CD4-positive, alpha-beta T cell treated with Interferon gamma for 1 hour (primary cell): Measurements from ENCODE around the gene RELN.

Experiments used
- DNase-seq: peaks from one replicate; pipeline ENCODE4 v3.0.0-alpha.2; 2020

RELN gene

DNA sequence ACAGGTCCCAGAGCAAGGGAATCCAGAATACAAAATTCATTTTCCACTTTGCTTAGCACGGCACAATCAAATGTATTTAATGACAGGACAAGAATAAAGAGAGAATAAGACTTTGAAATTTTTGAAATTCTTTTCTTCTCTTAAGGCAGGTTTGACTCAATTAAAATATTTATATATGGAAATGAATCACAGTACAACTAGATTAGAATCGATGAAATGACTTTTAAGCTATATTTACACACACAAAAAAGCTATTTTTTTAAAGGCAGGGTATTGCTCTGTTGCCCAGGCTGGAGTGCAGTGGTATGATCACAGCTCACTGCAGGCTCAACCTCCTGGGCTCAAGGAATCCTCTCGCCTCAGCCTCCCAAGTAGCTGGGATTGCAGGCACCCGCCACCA lies 278.0 kb downstream of the RELN start:
- DNase-seq, result no peak

DNA sequence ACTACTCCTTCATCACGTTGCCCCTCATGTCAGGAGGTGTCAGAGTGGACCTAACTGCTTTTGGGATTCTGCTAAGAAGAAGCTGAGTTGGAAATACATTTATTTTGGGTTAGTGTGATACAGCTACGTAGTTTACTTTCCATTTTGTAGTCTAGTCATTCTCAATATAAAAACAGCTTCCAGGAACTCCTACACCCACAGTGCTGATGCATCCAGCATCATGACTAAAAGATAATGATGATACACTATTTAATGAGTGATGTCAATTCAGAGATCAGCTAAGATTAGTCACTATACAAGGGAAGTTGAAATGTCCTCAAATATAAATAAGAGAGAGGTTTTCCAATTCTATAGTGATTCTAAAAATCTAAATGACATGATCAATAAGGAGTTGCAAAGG lies 279.2 kb downstream of the RELN start:
- no peak for DNase-seq

DNA sequence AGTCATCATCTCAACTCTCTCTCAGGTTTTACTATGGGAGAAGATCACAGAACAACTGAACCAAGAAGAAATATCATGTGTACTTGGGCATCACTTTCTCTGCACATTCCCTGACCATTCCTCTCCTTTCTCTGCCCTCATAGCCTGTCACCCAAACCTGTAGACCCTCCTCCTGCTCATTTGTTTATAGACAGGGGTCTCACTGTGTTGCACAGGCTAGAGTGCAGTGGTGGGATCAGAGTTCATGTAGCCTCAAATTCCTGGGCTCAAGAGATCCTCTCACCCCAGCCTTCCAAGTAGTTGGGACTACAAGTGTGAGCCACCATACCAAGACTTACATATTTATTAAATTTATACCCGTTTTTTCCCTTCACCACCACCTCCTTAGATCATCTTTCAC lies 282.7 kb downstream of the RELN start:
- DNase-seq, result no peak

DNA sequence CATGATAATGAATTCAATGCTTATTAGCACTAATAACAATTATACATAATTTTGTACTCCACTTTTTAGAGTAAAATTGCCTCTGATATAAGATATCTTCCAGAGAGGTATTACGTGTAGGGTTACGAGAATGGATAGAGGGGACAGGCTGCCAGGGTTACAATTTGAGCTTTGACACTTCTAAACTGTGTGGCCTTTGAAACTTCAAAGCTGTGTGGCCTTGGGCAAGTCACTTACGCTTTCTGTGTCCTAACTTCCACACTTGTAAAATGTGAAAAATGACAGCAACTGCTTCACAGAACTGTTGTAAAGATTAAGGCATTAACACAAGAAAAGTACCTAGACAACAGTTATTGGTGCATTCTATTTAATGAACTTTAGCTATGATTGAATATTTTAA lies 283.9 kb downstream of the RELN start:
- DNase-seq, result no peak

DNA sequence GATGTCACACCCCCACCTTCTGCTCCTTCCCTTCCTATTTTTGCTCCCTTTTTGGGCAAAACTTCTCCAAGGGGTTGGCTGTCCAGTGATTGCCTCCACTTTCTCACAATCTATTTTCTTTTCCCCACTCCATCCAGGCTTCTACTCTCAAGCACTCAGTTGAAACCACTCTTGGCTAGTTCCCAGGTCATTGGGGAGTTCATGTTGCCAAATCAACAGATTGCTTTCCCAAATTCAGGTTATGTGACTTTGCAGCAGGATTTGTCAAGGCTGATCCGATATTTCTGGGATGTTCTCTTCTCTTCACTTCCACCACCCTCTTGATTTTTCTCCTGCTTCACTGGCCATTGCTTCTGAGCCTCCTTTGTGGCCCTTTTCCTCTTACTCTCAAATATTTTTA lies 284.8 kb downstream of the RELN start:
- no peak for DNase-seq

DNA sequence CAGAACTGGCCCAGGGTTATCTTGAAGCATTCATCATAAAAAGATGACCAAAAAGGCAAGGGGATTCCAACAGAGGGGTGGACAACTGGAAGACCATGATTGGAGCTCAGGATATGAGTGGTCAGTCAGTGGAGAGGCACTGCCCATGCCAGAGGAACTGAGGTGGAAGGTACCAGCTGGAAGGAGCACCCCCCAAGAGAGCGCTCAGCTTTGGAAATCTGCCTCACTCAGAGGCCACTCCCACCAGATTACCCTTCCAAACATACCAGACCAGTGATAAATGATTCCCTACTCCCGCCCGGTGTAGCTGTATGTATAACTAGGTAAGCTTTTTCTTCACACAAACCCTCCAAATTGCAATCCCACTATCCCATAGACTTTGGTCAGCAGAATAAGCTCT lies 286.5 kb downstream of the RELN start:
- DNase-seq, result no peak

DNA sequence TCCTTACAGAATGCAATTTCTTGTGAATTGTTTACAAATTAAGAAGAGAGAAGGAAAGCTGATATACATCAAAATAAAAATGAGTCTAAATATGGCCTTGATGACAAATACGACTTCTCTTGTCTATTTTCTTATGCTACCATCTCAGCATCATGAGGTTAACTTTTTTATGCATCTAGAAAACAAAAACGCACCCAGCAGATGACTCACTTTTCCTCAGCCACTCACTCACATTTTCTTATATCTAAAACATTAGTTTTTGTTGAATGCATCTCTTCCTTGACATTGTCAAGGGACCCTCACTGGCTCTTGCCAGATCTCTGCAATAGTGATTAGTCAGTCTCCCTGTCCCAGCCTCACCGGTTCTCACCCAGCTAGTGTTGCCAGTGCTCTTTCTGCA lies 287.0 kb downstream of the RELN start:
- DNase-seq, result no peak

DNA sequence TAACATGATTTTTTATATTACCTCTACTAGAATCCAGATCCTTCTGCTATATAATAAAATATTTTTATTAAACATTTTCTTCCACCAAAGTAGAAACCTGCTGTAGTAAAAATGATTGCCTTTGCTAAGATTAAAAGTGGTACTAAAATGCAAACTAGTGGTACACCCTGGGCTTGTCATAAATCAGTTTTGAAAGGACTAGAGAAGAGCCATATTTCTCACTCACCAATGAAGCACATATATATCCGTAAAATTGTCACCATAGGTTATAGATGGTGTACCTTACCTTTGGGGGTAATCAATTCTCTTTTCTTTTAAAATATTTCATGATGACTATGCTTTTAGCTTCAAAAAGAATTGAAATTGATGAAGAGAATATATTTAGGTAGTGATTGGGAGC lies 290.4 kb downstream of the RELN start:
- DNase-seq, result no peak

DNA sequence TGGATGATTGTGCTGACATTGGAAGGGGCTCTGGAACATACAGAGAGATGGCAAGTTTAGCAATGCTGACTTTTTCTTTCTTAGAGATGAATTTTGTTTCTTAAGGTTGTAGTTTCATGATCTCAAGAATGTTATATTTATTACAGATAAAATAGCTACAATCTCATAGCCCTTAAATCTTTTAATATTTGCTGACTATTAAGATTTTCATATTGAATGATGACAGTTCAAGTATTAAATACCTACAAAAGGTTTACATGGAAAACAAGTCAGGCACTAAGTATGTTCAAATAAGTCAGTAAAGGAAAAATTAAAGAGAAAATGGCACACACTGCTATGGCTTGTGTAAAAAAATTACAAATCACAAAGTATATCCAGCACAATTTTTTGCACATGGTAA lies 291.4 kb downstream of the RELN start:
- no peak for DNase-seq

DNA sequence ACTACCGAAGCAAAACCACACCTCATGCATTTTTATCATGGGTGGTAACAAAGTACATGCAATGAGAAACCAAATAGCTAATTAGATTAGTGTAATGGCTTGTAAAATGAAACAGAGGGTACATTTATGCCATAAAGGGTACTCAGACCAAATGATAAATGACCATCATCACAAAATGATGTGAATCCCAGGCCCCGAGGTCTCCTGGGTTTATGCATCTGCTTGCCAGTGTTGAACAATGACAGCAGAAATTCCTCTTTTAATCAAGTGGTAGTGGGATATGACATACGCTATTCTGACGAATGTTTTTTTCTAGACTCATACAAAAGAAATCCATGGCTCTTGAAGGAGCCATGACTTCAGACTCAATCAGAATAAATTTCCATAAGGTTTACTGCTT lies 293.9 kb downstream of the RELN start:
- no peak for DNase-seq

DNA sequence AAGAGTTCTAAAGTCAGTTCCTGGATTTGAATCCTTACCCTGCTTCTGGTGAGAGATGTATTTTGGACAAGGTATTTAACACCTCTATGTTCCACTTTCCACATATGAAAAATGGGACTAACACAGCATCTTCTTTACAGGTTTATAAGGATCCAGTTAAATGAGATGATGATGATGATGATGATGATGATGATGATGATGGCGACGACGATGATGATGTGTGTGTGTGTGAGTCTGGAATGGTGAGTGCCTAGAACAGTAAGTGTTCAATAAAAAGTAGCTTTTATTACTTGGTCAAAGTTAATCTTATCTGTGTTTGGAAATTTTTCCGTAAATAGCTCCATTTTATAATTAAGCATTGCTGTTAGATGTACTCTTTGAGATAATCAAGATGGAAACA lies 295.2 kb downstream of the RELN start:
- DNase-seq, result no peak

DNA sequence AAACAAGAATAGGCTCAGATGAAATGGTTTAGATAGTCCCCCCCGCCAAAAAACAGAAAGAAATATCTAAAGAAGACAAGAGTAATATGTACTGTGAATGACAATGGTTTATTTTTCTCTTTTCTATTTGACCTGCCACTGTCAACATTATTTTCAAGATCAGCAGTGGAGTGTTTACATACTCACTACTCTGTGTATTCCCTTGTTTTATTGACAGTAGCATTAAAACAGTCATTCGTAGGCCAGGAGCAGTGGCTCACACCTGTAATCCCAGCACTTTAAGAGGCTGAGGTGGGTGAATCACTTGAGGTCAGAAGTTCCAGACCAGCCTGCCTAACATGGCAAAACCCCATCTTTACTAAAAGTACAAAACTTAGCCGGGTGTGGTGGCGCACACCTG lies 298.2 kb downstream of the RELN start:
- DNase-seq, result no peak

DNA sequence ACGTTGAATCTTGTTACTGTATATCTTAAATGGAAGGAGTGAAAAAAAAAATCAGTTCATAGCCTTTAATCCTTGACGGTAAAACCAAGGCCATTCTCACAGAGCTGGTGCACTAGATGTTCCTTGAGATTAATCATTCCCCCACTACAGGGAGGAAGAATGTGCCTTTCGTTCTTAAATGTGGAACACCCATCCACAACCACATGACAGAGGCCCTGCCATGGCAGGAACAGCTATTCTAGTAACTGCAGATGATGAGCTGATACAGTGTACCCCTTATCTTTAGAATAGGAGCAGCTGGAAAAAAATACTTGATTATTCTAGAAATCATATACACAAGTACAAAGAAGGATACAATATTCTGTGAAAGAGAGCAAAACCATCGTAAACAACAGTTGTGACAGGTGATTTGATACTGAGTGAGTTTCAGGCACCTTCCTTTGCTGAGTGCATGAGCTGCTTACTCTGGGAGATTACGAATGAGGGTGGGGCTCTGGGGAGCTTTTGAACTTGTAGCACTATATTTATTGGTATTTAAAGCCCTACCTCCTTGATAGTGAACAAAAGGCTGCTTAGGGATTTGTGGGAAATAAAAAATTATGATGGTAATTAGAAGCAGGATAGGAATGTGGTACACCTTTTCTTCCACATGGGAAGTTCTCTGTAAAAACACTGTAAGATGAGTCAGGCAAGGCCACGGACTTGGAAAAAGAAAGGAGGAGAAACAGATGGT lies 299.1 kb downstream of the RELN start:
- DNase-seq, result no peak

DNA sequence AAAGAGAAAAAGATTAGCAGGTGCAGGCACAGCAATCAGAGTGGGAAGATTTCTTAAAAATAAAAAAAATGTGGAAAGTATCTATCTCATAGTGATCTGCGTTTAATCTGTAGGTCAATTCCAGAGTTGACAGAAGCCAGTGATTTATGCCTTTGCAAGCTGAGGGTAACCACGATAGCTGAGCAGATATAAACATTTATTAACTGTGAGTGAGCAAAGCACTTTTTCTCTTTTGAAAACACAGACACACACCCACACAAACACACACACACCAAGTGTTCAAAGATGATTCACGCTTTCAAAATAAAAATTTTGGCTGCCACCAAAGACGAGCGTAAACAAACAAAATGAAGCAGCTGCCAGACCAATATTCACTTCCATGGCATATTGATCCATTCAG lies 300.2 kb downstream of the RELN start:
- no peak for DNase-seq

DNA sequence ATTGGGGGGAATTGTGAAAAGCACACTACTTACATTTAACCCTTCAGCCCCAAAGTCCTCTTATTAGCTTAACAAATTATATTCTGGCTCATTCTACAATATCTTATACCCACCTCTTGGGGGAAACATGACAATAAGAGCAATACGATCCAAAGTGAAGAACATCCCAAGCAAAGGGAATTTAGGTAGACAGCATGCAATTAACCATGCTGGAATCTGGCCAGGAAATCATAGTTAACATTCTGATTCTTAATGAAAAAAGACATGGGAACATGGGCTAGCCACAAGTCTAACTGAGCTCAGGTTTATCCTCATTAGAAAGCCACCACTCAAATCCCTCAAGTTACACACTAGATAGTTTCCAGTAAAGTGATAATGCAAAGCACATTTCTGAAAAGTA lies 301.5 kb downstream of the RELN start:
- no peak for DNase-seq

DNA sequence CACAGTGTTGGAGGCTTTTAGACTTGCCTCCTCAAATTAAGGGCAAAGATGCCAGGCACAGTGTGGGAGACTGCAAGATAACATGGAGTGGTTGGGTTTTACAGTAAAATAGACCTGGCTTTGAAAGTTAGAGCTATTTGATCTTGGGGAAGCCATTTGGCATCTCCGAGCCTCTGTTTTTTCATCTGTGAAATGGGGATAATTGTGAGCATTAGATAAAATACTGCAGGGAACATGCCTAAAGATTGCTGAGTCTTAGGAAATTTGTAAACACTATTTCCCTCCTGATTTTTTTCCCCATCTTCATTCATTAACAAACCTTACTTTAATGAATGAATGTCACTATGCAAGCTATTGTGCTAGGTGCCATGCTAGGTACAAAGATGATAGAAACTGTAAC lies 302.2 kb downstream of the RELN start:
- no peak for DNase-seq

DNA sequence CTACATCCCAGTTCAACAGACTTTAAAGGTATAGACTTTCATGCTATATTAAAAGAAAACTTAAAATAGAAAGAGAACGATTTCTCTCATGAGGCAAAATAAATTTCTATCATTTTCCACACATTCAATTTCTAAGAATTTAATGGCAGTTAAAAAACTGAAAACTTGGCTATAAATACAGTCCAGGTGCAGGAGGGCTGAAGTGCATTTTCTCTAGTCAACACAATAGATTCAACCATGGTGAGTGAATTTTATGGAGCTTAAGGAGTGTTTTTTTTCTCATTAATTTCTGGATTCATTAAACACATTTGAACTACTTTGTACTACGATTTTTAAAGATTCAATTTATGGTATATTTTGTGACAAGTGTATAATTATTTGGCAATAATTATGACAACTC lies 302.7 kb downstream of the RELN start:
- no peak for DNase-seq

DNA sequence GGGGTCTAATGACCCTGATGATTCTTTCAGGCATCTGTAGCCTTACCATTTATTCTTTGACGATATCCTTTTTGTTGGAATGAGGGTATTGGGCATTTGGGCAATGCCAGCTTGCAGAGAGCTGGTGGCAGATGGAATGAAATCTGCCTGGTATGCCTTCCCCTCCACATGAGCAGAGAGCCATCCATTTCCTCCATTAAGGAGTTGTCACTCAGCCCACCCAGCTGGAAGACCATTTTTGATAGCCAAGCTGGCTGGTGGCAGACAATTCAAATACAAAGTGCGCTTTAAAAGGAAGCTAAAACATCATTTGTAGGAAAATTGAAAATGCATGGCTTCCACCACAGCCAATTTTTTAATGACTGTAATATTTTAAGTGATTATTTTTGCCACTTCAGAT lies 303.4 kb downstream of the RELN start:
- DNase-seq, result no peak

DNA sequence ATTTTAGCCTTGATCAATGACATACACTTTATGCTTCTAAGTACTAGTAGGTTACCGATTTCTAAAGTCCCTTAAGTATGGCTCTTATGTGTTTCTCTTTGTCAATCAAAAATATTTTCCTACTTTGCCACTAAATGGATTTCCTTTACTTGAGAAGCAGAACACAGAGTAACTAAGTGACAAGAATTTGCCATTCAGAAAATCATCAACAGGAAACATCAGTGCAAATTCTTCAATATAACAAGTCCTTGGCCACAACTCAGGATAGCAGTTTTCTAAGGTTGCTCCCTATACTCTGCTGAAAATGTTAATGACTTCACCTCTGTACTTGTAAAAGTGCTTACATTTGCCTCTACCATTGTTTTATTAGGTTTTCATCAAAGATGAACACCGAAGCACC lies 303.8 kb downstream of the RELN start:
- no peak for DNase-seq

DNA sequence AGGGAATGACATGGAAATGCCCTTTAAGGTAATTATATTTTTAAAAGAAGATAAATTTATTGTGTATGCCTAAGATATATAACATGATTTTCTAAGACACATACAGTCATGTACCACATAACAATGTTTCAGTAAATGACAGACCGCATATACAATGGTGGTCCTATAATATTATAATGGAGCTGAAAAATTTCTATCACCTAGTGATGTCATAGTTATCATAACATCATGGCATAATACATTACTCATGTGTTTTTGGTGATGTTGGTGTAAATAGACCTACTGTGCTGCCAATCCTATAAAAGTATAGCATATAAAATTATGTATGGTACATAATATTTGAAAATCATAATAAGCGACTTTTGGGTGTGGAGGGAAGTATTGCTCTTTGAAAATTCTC lies 306.1 kb downstream of the RELN start:
- no peak for DNase-seq

DNA sequence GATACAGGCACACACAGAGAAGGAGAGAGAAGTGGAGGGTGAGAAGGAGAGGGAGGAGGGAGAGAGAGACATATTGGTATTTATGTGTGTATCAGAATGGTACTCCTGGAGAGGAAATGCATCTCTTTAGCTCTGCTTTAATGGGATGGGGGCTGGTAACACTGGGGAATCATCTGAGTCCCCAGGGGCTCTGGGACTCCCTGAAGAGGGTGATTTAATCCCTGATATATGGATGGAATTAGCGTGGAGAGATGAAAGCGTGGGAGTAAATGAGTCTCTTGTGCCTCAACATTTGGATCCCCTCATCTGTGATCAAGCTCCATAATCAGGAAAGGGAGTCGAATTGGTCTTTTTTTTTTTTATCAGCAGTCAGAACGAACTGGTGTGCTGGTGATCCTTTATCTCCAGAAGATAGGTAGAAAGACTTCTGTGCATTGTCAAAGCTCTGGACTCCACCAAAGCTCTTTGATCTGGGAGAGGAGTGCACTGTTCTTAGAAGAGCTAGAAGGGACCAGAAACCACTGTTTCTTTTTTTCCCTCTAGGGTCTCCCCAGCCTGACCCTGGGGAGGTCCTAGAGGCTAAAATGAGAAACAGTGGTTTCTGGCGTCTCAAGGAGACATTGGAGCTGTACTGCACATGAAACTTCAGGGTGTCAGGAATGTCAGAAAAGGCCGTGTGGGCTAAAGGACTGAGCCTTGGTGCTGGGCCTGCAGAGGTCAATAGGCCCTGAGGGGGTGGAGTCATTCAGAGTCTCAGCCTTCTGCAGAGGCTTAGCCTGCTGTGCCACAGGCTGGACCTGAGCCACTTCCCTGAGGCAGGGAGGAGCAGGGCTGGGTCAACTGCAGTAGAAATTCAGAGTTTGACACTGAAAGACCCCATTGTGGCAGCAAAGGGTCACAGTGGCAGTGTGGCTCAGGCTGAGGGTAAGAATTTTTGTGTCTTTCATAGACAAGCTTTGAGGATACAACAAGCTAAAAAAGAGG lies 309.0 kb downstream of the RELN start:
- no peak for DNase-seq

DNA sequence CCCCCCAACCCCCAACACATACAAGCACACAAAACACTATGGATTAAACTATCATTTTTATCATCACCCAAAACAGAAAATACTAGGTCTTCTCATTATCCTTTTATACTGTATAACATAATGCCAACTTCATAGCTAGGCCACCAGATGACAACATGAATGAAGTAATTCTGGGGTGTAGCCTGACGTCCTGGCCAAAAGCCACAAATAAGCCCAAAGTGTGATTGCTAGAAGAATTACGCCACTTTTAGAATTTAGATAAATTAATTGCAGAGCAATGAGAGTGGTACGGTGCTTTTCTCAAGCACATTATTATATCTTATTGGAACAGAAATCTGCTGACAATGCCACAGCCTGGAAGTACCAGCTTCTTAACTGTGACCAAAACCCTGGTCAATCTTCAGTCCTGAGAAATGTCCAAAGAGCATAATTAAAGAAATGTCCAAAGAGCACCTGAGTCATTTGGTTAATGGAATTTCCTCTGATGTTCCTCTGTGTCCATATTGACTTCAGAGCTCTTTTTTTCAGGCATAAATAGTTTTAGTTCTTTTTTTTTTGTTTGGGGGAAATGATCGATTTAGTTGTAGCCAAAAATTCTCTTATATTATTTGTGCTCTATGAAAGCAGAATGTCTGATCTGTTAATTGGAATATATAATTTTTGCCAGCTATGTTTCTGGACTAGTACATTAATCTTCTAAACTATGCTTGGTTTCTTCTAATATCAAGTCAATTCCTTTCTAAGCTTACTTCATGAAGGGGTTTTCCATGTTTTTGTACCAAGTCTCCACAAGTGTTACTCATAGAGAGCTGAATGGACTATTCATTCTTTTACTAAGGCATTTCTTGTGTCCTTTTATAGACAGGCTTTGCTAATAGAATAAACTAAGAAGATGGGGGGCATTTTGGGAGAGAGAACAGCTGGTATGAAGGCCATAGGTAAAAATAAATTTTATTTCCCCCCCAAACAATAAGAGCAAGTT lies 310.0 kb downstream of the RELN start:
- no peak for DNase-seq

DNA sequence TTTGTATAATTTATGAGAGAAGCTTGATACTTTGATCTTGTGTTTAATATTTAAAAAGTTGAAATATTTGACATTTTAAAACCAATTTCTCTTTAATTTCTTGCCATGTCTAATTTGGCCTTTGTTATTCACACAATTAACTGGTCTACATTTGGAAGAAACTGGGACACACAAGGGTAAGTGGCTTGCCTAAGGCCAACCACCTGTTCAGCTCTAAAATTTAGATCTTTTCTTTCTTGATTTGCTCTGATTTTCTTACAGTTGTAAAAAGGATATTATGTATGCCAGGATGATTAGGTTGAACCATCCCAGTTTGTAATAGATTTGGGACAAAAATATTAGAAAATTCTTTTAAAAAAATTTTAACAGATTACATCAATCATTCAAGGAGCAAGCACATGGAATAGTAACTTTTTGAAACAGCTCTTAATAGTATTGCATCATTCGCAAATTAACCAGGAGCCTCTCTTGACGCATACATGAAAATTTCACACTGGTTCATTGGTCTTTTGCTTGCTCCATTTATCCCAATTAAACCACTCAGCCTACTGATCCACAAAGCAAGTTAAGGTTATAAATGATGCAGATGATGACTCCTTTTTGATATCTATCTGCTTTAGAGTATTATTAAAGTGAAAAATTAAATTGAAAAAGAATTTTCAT lies 321.0 kb downstream of the RELN start:
- no peak for DNase-seq
